ENCODE measurements around the gene S100A7A. TPM values are rescaled to one million over a fixed set of nuclear protein-coding genes. Genes with fewer than 3 reads are reported as not detected.

S100A7A gene
- total RNA-seq, 2 donors from 2014 or later = not detected

DNA sequence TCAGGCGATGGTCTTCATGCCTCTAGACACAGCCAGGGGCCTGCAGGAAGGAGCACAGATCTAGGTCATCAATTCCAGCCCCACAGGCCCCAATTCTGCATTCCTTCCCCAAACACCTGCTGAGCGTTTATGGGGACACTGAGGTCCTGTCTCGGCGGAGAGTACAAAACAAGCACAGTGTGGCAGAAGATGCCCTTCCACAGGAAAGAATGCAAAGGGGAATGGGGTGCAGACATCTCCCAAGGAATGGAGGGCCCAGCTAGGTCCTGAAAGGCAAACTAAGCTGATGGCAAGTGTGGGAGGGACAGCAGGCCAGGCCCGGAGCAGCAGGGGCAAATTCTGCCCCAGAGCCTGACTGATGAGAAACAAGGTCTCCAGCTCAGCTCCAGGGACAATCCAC is 21.9 kb upstream of the S100A7A start:
- H3K27ac ChIP-seq = no peak overlapping the region
- DNase-seq (ENCODE audit: low spot score) (no peak), ATAC-seq (ENCODE audit: insufficient number of reproducible peaks, low FRiP score, low read depth) (no peak)
- no peaks in the 10 kb centered on the region for H3K36me3 ChIP-seq
- TF ChIP-seq, protein P1, sequence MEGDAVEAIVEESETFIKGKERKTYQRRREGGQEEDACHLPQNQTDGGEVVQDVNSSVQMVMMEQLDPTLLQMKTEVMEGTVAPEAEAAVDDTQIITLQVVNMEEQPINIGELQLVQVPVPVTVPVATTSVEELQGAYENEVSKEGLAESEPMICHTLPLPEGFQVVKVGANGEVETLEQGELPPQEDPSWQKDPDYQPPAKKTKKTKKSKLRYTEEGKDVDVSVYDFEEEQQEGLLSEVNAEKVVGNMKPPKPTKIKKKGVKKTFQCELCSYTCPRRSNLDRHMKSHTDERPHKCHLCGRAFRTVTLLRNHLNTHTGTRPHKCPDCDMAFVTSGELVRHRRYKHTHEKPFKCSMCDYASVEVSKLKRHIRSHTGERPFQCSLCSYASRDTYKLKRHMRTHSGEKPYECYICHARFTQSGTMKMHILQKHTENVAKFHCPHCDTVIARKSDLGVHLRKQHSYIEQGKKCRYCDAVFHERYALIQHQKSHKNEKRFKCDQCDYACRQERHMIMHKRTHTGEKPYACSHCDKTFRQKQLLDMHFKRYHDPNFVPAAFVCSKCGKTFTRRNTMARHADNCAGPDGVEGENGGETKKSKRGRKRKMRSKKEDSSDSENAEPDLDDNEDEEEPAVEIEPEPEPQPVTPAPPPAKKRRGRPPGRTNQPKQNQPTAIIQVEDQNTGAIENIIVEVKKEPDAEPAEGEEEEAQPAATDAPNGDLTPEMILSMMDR (IDR thresholded peaks at IDR 0.05) = no peak
- no peaks in the 10 kb centered on the region for H3K27me3 ChIP-seq (replicated peaks; ENCODE audit: insufficient read depth)
- no peaks in the 10 kb centered on the region for H3K9me3 ChIP-seq
- no peak overlapping the region for H3K4me3 ChIP-seq
- no peaks in the 10 kb centered on the region for H3K4me1 ChIP-seq (ENCODE audit: control insufficient read depth in 1 of 2, low read depth in 2 of 2)

DNA sequence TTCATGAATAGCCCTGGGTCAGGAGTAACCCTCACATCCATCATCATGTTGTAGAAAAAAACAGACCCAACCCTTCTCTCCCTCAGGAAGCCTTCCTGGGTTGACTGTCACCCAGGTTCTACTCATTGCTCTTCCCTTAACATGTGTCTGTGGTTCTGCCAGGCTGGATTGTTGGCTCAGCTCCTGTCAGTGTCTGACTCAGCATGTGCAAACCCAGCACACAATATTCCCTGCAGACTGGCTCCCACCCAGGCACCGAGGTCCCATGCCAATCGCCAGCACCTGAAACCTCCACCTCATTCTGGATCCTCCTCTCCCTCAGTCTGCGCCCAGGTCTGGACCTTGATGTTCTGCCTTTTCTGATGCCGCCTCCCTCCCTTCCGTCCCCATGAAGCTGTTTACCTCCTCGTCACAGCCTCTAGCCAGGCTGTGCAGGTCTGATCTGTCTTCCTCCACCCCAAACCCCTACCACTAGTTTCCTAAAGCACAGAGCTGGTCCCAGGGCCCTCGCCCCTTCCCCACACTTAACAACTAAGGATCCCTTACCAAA is 21.1 kb upstream of the S100A7A start:
- H3K27ac ChIP-seq = no peak overlapping the region
- no peak overlapping the region for H3K4me3 ChIP-seq
- H3K36me3 ChIP-seq = no peaks in the 10 kb centered on the region
- H3K27me3 ChIP-seq (replicated peaks; ENCODE audit: insufficient read depth) = no peaks in the 10 kb centered on the region
- ATAC-seq (ENCODE audit: insufficient number of reproducible peaks, low FRiP score, low read depth) (no peak), DNase-seq (ENCODE audit: low spot score) (no peak)
- H3K4me1 ChIP-seq (ENCODE audit: control insufficient read depth in 1 of 2, low read depth in 2 of 2) = no peaks in the 10 kb centered on the region
- TF ChIP-seq, protein P1 (IDR thresholded peaks at IDR 0.05) = no peak
- no peaks in the 10 kb centered on the region for H3K9me3 ChIP-seq

DNA sequence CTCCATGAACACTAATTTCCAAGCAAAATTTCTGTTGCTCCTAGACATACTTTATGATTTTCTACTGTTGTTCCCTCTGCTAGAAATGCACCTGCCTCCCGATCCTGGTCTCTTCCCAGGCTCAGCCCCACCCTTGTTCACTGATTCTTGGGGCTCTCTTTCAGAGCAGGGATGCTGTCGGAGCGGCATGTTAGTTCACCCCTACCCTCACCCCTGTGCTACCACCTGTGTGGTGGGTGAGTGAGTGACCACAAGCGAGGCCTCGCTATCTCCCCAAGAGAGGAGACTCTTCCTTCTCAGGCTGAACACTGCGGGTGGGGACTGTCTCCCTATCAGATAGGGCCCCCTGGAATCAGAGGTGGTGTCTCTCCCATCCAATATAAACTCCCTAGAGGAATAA is 20.5 kb upstream of the S100A7A start:
- no peak overlapping the region for H3K27ac ChIP-seq
- no peak for ATAC-seq (ENCODE audit: insufficient number of reproducible peaks, low FRiP score, low read depth)
- H3K4me3 ChIP-seq = no peak overlapping the region
- no peak for DNase-seq (ENCODE audit: low spot score)
- no peaks in the 10 kb centered on the region for H3K9me3 ChIP-seq
- no peaks in the 10 kb centered on the region for H3K4me1 ChIP-seq (ENCODE audit: control insufficient read depth in 1 of 2, low read depth in 2 of 2)
- H3K36me3 ChIP-seq = no peaks in the 10 kb centered on the region
- no peaks in the 10 kb centered on the region for H3K27me3 ChIP-seq (replicated peaks; ENCODE audit: insufficient read depth)
- TF ChIP-seq, protein P1 (IDR thresholded peaks at IDR 0.05) = no peak

DNA sequence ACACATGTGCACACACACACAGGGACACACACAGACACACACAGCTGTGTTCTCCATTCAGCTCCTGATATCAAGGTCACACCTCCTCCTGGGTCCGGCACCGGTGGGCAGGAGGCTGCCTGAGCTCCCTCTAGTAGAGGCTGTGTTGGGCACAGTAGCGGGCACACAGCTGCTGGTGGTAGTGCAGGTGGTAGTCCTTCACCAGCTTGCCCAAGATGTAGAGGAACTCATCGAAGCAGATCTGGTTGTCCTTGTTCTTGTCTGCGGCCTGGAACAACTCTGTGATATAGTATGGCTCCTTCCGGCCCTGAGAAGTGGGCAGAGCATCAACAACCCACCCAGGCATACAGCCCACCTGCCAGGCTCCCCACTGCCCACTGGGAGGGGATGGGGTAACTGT is 19.9 kb upstream of the S100A7A start:
- Histone ChIP-seq H3K27ac (no peak overlapping the region), H3K9me3 (no peaks in the 10 kb centered on the region), H3K27me3 (replicated peaks; ENCODE audit: insufficient read depth) (no peaks in the 10 kb centered on the region), H3K4me3 (no peak overlapping the region), H3K4me1 (ENCODE audit: control insufficient read depth in 1 of 2, low read depth in 2 of 2) (no peaks in the 10 kb centered on the region), H3K36me3 (no peaks in the 10 kb centered on the region)
- no peak for DNase-seq (ENCODE audit: low spot score)
- TF ChIP-seq, protein P1 (IDR thresholded peaks at IDR 0.05) = no peak
- no peak for ATAC-seq (ENCODE audit: insufficient number of reproducible peaks, low FRiP score, low read depth)

DNA sequence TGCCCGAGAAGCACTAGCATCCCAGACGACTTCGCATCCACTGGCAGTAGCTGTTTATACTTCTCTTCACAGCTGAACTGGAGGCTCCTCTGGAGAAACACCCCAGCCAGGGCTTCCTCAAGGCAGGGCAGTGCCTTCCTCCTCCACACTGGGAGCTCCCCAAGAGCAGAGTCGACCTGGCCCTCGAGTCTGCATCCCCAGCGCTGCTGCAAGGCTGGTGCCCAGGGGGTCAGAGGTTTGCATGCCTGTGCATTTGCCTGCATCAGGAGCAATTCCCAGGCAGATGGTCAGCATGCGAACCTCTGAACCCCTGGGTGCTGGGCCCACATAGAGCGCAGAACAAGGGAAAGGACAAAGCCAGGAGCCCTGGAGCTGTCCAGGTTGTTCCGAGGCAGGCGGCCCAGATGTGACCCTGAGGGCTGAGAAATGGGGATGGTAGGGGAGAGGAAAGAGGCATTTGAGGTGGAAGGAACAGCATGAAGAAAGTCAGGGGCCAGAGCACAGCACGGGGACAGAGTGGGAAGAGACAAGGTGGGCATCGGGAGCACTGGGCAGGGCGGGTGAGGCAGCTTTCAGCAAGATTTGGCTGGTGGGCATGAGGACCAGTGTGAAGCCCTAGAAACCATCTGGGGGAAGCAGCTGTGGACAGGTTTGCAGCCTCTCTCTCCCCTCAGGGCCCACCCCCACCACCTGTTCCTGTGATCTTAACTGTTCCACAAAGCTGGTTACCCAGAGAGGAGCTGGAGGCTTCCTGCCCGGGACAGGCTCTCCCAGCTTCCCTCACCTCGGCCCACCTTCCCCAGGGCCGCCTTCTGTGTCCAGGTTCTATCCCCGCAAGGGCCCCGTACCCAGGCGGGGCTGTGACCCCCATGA is 19.0 kb upstream of the S100A7A start:
- no peak overlapping the region for H3K27ac ChIP-seq
- DNase-seq (ENCODE audit: low spot score) (no peak), ATAC-seq (ENCODE audit: insufficient number of reproducible peaks, low FRiP score, low read depth) (no peak)
- no peaks in the 10 kb centered on the region for H3K4me1 ChIP-seq (ENCODE audit: control insufficient read depth in 1 of 2, low read depth in 2 of 2)
- no peak overlapping the region for H3K4me3 ChIP-seq
- H3K27me3 ChIP-seq (replicated peaks; ENCODE audit: insufficient read depth) = no peaks in the 10 kb centered on the region
- no peaks in the 10 kb centered on the region for H3K36me3 ChIP-seq
- TF ChIP-seq, protein P1 (IDR thresholded peaks at IDR 0.05) = no peak
- H3K9me3 ChIP-seq = no peaks in the 10 kb centered on the region
